Articular chondrocyte of knee joint (primary cell): ENCODE results near the gene ARL13A. TPM values are rescaled to one million over a fixed set of nuclear protein-coding genes. Genes with fewer than 3 reads are reported as not detected.

ENCODE experiments used
- total RNA-seq: library from RNA; depleted of rRNA; stranded (reverse); fragments of >200 nt; gene quantifications from 2 replicates; pipeline ENCODE4 v1.2.3, GENCODE V29; 2012

Gene ARL13A
- not detected in 2 replicates for total RNA-seq

GRCh38 chrX:100969408-100969807, at the start of gene ARL13A:
ARL13A (plus strand) TSS chrX:100969708; CDS start chrX:100973690, 3,982 bp downstream.

GRCh38 chrX:100928660-100929613, 40.6 kb upstream of the ARL13A start, which contains the start of gene XKRX:
XKRX (minus strand) TSS chrX:100928917; CDS start chrX:100928304, 613 bp downstream.

Other genes starting within 250 kb of the ARL13A start
- gene SYTL4, start 237.6 kb upstream of the ARL13A start, total RNA-seq: 3.0 and 4.0 TPM in 2 replicates
- gene CSTF2, start 149.3 kb upstream of the ARL13A start, total RNA-seq: 7.6 and 9.8 TPM in 2 replicates
- not detected in 2 replicates for gene NOX1, start 95.3 kb upstream of the ARL13A start, total RNA-seq
- gene XKRX, start 40.8 kb upstream of the ARL13A start, total RNA-seq: 0.11 TPM in 1 of 2 replicates, not detected in the other
- gene TRMT2B, start 82.4 kb downstream of the ARL13A start, total RNA-seq: 15.0 and 16.6 TPM in 2 replicates
- 0.52 and 0.86 TPM in 2 replicates for gene TMEM35A, start 109.2 kb downstream of the ARL13A start, total RNA-seq
- 8.5 and 13.0 TPM in 2 replicates for gene CENPI, start 128.5 kb downstream of the ARL13A start, total RNA-seq